H9 (cell line): Measurements from ENCODE around the gene CDH4. TPM values are rescaled to one million over a fixed set of nuclear protein-coding genes. Genes with fewer than 3 reads are reported as not detected.

ENCODE experiments used
- DNase-seq: peaks from one replicate; pipeline ENCODE4 v3.0.0-alpha.2; 2017
- H2AFZ ChIP-seq: one replicate; pipeline ENCODE4 v1.6.1; 2013; ENCODE audit warnings: mild to moderate bottlenecking, low read length, control low read depth, moderate library complexity
- H2AK5ac ChIP-seq: 2 replicates; pipeline ENCODE4 v1.6.1; 2013; ENCODE audit warnings: low read length, control low read depth, mixed read lengths; ENCODE audit not compliant: insufficient read length
- H2BK120ac ChIP-seq: one replicate; pipeline ENCODE4 v1.6.1; 2013; ENCODE audit warnings: low read depth, mild to moderate bottlenecking, low read length, control low read depth, inconsistent platforms; ENCODE audit not compliant: poor library complexity, severe bottlenecking
- H2BK12ac ChIP-seq: 2 replicates; pipeline ENCODE4 v1.6.1; 2013; ENCODE audit warnings: low read length, control low read depth, mixed read lengths, low read depth; ENCODE audit not compliant: insufficient read length
- H2BK15ac ChIP-seq: 2 replicates; pipeline ENCODE4 v1.6.1; 2013; ENCODE audit warnings: low read depth, low read length, control low read depth
- H2BK20ac ChIP-seq: one replicate; pipeline ENCODE4 v1.6.1; 2013; ENCODE audit warnings: low read depth, mild to moderate bottlenecking, low read length, control low read depth, inconsistent platforms; ENCODE audit not compliant: poor library complexity, severe bottlenecking
- H2BK5ac ChIP-seq: 2 replicates; pipeline ENCODE4 v1.6.1; 2013; ENCODE audit warnings: low read length, control low read depth, mixed read lengths; ENCODE audit not compliant: insufficient read length
- H3K14ac ChIP-seq: 2 replicates; pipeline ENCODE4 v1.6.1; 2013; ENCODE audit warnings: low read length, control low read depth; ENCODE audit not compliant: insufficient read depth
- H3K18ac ChIP-seq: 2 replicates; pipeline ENCODE4 v1.6.1; 2013; ENCODE audit warnings: low read depth, mild to moderate bottlenecking, mixed read lengths, low read length, control low read depth; ENCODE audit not compliant: insufficient read length
- H3K23ac ChIP-seq: 2 replicates; pipeline ENCODE4 v1.6.1; 2013; ENCODE audit warnings: low read length, control low read depth, mixed read lengths, low read depth; ENCODE audit not compliant: insufficient read length
- H3K23me2 ChIP-seq: 2 replicates; pipeline ENCODE4 v1.6.1; 2013; ENCODE audit warnings: low read depth, mild to moderate bottlenecking, mixed read lengths, low read length, control low read depth; ENCODE audit not compliant: insufficient read length, poor library complexity, severe bottlenecking
- H3K27ac ChIP-seq: 2 replicates; pipeline ENCODE4 v1.5.1; 2013; ENCODE audit warnings: low read length, control low read depth, mixed read lengths, low read depth; ENCODE audit not compliant: insufficient read length
- H3K27me3 ChIP-seq: 2 replicates; pipeline ENCODE4 v1.6.1; 2013; ENCODE audit warnings: low read length, control low read depth, inconsistent platforms; ENCODE audit not compliant: insufficient read depth
- H3K4ac ChIP-seq: 2 replicates; pipeline ENCODE4 v1.6.1; 2013; ENCODE audit warnings: low read depth, mild to moderate bottlenecking, control low read depth, inconsistent platforms, low read length, moderate library complexity
- H3K4me1 ChIP-seq: 2 replicates; pipeline ENCODE4 v1.6.1; 2013; ENCODE audit warnings: low read length, control low read depth, inconsistent platforms; ENCODE audit not compliant: insufficient read depth
- H3K4me2 ChIP-seq: 2 replicates; pipeline ENCODE4 v1.6.1; 2013; ENCODE audit warnings: low read length, control low read depth, mixed read lengths; ENCODE audit not compliant: insufficient read length, insufficient read depth
- H3K56ac ChIP-seq: 2 replicates; pipeline ENCODE4 v1.6.1; 2013; ENCODE audit warnings: low read depth, mild to moderate bottlenecking, mixed read lengths, low read length, control low read depth; ENCODE audit not compliant: insufficient read length
- H3K79me1 ChIP-seq: 2 replicates; pipeline ENCODE4 v1.6.1; 2013; ENCODE audit warnings: low read depth, mild to moderate bottlenecking, moderate library complexity, low read length, control low read depth, inconsistent platforms; ENCODE audit not compliant: insufficient read depth, poor library complexity, severe bottlenecking
- H3K79me2 ChIP-seq: 2 replicates; pipeline ENCODE4 v1.6.1; 2013; ENCODE audit warnings: low read length, control low read depth, inconsistent platforms; ENCODE audit not compliant: insufficient read depth
- H3K9ac ChIP-seq: 2 replicates; pipeline ENCODE4 v1.6.1; 2013; ENCODE audit warnings: low read length, control low read depth, mixed read lengths; ENCODE audit not compliant: insufficient read length; ENCODE audit errors: extremely low read depth
- H3K9me3 ChIP-seq: one replicate; pipeline ENCODE4 v1.6.1; 2013; ENCODE audit warnings: low read depth, low read length, inconsistent platforms; ENCODE audit not compliant: control insufficient read depth
- H3T11ph ChIP-seq: one replicate; pipeline ENCODE4 v1.6.1; 2013; ENCODE audit warnings: mild to moderate bottlenecking, low read length, control low read depth, inconsistent platforms
- H4K20me1 ChIP-seq: one replicate; pipeline ENCODE4 v1.6.1; 2013; ENCODE audit not compliant: control insufficient read depth, insufficient read length, insufficient read depth
- H4K5ac ChIP-seq: 2 replicates; pipeline ENCODE4 v1.6.1; 2013; ENCODE audit warnings: low read depth, mild to moderate bottlenecking, mixed read lengths, low read length, control low read depth; ENCODE audit not compliant: insufficient read length
- H4K8ac ChIP-seq: replicated peaks from 2 replicates; pipeline ENCODE4 v1.6.1; 2013; ENCODE audit warnings: low read length, control low read depth, mixed read lengths, low read depth; ENCODE audit not compliant: insufficient read length
- H4K91ac ChIP-seq: 2 replicates; pipeline ENCODE4 v1.6.1; 2013; ENCODE audit warnings: low read depth, mild to moderate bottlenecking, moderate library complexity, mixed read lengths, low read length, control low read depth; ENCODE audit not compliant: insufficient read length
- H3K27ac Mint-ChIP-seq, 3 experiments: 2 replicates in 2 of 3; 3 replicates in 1 of 3; pipeline ENCODE4 v1.8.0; 2020 to 2021; ENCODE audit warnings: mixed read lengths in 3 of 3, mild to moderate bottlenecking in 1 of 3, moderate library complexity in 1 of 3
- H3K27me3 Mint-ChIP-seq: 2 replicates; pipeline ENCODE4 v1.8.0; 2021; ENCODE audit warnings: low read depth, mild to moderate bottlenecking, moderate library complexity, mixed read lengths
- H3K36me3 Mint-ChIP-seq, 3 experiments: 2 replicates in 2 of 3; 3 replicates in 1 of 3; pipeline ENCODE4 v1.8.0; 2020 to 2021; ENCODE audit warnings: low read depth in 3 of 3, mixed read lengths in 3 of 3; ENCODE audit not compliant: insufficient read depth in 1 of 3
- H3K4me1 Mint-ChIP-seq, 2 experiments: 2 replicates each; pipeline ENCODE4 v1.8.0; 2020; ENCODE audit warnings: mixed read lengths in 2 of 2
- H3K4me3 Mint-ChIP-seq, 2 experiments: 2 replicates in 1 of 2; 3 replicates in 1 of 2; pipeline ENCODE4 v1.8.0; 2020 to 2021; ENCODE audit warnings: mild to moderate bottlenecking in 2 of 2, mixed read lengths in 2 of 2, moderate library complexity in 1 of 2
- H3K9me3 Mint-ChIP-seq, 2 experiments: 2 replicates in 1 of 2; 3 replicates in 1 of 2; pipeline ENCODE4 v1.8.0; 2020; ENCODE audit warnings: mild to moderate bottlenecking in 2 of 2, mixed read lengths in 2 of 2, moderate library complexity in 1 of 2
- WGBS: extraction: QIAGEN DNeasy Blood & Tissue Kit; methylation state at CpG from one replicate; pipeline ENCODE4 v1.1.7; 2013; ENCODE audit warnings: missing lambda C conversion rate, low lambda C conversion rate, mixed read lengths; ENCODE audit not compliant: insufficient read length; ENCODE audit errors: extremely low coverage; 5-methylcytosine and 5-hydroxymethylcytosine counted together
- total RNA-seq: library from RNA; stranded (reverse); gene quantifications from 2 replicates; pipeline ENCODE4 v1.2.1, GENCODE V29; 2021
- TF ChIP-seq, protein P1 (sequence below): fragments of 200-600 bp; sonication (generic); conservative IDR thresholded peaks from 3 replicates; pipeline ENCODE4 v1.8.0; 2021; ENCODE audit warnings: antibody characterized with exemption, mild to moderate bottlenecking

Gene CDH4
- total RNA-seq, 1 experiment from 2014 or later = 3.0 TPM

GRCh38 chr20:61333484-61334108 lies 81.5 kb downstream of the CDH4 start:
- Histone ChIP-seq H3K4me2 (no peak overlapping the region), H2BK120ac (no peak overlapping the region), H2BK12ac (no peak overlapping the region), H3K18ac (no peak overlapping the region), H4K8ac (no peak overlapping the region), H3K14ac (no peak overlapping the region; the same call in 1 of the 2 replicates), H3K23ac (no peak overlapping the region), H3K4ac (no peak overlapping the region), H3K79me2 (no peaks in the 10 kb centered on the region), H2BK15ac (no peak overlapping the region), H3K9ac (no peak overlapping the region), H2AK5ac (no peak overlapping the region), H4K91ac (no peak overlapping the region), H4K5ac (no peak overlapping the region), H3K79me1 (no peaks in the 10 kb centered on the region), H2AFZ (no peak overlapping the region), H2BK5ac (no peak overlapping the region), H3K9me3 (no peaks in the 10 kb centered on the region), H3K27ac (no peak overlapping the region), H3K23me2 (no peaks in the 10 kb centered on the region), H4K20me1 (no peaks in the 10 kb centered on the region), H3K56ac (no peak overlapping the region), H3K4me1 (no peaks in the 10 kb centered on the region), H3K27me3 (peaks cover 5% of the 10 kb centered on the region; the same call in 1 of the 2 replicates), H3T11ph (no peak overlapping the region), H2BK20ac (no peak overlapping the region)
- no peak for DNase-seq
- no CpG with 5 or more reads among the region's 9 CpGs for WGBS
- TF ChIP-seq, protein P1, sequence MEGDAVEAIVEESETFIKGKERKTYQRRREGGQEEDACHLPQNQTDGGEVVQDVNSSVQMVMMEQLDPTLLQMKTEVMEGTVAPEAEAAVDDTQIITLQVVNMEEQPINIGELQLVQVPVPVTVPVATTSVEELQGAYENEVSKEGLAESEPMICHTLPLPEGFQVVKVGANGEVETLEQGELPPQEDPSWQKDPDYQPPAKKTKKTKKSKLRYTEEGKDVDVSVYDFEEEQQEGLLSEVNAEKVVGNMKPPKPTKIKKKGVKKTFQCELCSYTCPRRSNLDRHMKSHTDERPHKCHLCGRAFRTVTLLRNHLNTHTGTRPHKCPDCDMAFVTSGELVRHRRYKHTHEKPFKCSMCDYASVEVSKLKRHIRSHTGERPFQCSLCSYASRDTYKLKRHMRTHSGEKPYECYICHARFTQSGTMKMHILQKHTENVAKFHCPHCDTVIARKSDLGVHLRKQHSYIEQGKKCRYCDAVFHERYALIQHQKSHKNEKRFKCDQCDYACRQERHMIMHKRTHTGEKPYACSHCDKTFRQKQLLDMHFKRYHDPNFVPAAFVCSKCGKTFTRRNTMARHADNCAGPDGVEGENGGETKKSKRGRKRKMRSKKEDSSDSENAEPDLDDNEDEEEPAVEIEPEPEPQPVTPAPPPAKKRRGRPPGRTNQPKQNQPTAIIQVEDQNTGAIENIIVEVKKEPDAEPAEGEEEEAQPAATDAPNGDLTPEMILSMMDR = no peak
- Mint-ChIP-seq H3K4me1 (peaks cover 0 to 5% of the 10 kb centered on the region in 2 experiments; a peak in 1 of 4 replicates), H3K36me3 (no peaks in the 10 kb centered on the region), H3K27me3 (peaks cover 77% of the 10 kb centered on the region), H3K9me3 (no peaks in the 10 kb centered on the region), H3K27ac (no peak overlapping the region; a peak in 1 of 7 replicates), H3K4me3 (no peak overlapping the region)
